GM23338 (cell line): ENCODE data around the gene STEAP3. TPM values are rescaled to one million over a fixed set of nuclear protein-coding genes. Genes with fewer than 3 reads are reported as not detected.
A peak's percentile ranks its signal among the peaks of the same experiment; 100 is the strongest.

Source experiments
- ATAC-seq: fragments of 200-7000 bp; cut with Tn5 transposase; 3 replicates; pipeline ENCODE4 v1.9.1; 2020
- DNase-seq: peaks from one replicate; pipeline ENCODE4 v3.0.0-alpha.2; 2015; ENCODE audit warnings: low spot score
- H2AFZ ChIP-seq: fragments of 200-600 bp; sonication (generic); 2 replicates; pipeline ENCODE4 v1.8.0; 2016; ENCODE audit warnings: antibody characterized with exemption, mild to moderate bottlenecking, moderate library complexity
- H3F3A ChIP-seq: fragments of 200-600 bp; sonication (generic); replicated peaks from 2 replicates; pipeline ENCODE4 v1.8.0; 2017; ENCODE audit warnings: antibody characterized with exemption, mixed run types, low read depth
- H3K27ac ChIP-seq: fragments of 200-600 bp; sonication (generic); 2 replicates; pipeline ENCODE4 v1.6.1; 2016; ENCODE audit warnings: low read depth
- H3K27me3 ChIP-seq: fragments of 200-600 bp; sonication (generic); 2 replicates; pipeline ENCODE4 v1.8.0; 2016; ENCODE audit warnings: mild to moderate bottlenecking, mixed run types, moderate library complexity; ENCODE audit not compliant: insufficient read depth
- H3K36me3 ChIP-seq: fragments of 200-600 bp; sonication (generic); 2 replicates; pipeline ENCODE4 v1.8.0; 2016; ENCODE audit warnings: mild to moderate bottlenecking; ENCODE audit not compliant: insufficient read depth
- H3K4me1 ChIP-seq: fragments of 200-600 bp; sonication (generic); 2 replicates; pipeline ENCODE4 v1.8.0; 2016; ENCODE audit warnings: mild to moderate bottlenecking, moderate library complexity; ENCODE audit not compliant: insufficient read depth
- H3K4me2 ChIP-seq: fragments of 200-600 bp; sonication (generic); 2 replicates; pipeline ENCODE4 v1.7.1; 2017; ENCODE audit warnings: mixed run types
- H3K4me3 ChIP-seq: fragments of 200-600 bp; sonication (generic); 2 replicates; pipeline ENCODE4 v1.6.1; 2016; ENCODE audit warnings: mixed run types
- H3K79me2 ChIP-seq: fragments of 200-600 bp; sonication (generic); replicated peaks from 2 replicates; pipeline ENCODE4 v1.8.0; 2017; ENCODE audit warnings: mild to moderate bottlenecking; ENCODE audit not compliant: insufficient read depth
- H3K9me2 ChIP-seq: fragments of 200-600 bp; sonication (generic); 2 replicates; pipeline ENCODE4 v1.8.0; 2017; ENCODE audit not compliant: insufficient read depth
- H4K20me1 ChIP-seq: fragments of 200-600 bp; sonication (generic); replicated peaks from 2 replicates; pipeline ENCODE4 v1.8.0; 2017; ENCODE audit warnings: mild to moderate bottlenecking; ENCODE audit not compliant: insufficient read depth
- H3K27ac Mint-ChIP-seq: 2 replicates; pipeline ENCODE4 v1.8.0; 2020; ENCODE audit warnings: inconsistent platforms, mild to moderate bottlenecking, moderate library complexity, mixed read lengths
- H3K27me3 Mint-ChIP-seq: 3 replicates; pipeline ENCODE4 v1.8.0; 2022; ENCODE audit warnings: low read depth, mild to moderate bottlenecking, moderate library complexity, mixed read lengths, inconsistent platforms; ENCODE audit not compliant: insufficient read depth, poor library complexity
- H3K36me3 Mint-ChIP-seq: 3 replicates; pipeline ENCODE4 v1.8.0; 2021; ENCODE audit warnings: low read depth, mild to moderate bottlenecking, inconsistent platforms, moderate library complexity, mixed read lengths
- H3K4me1 Mint-ChIP-seq: 3 replicates; pipeline ENCODE4 v1.8.0; 2020; ENCODE audit warnings: mild to moderate bottlenecking, inconsistent platforms, mixed read lengths
- H3K4me3 Mint-ChIP-seq: 3 replicates; pipeline ENCODE4 v1.8.0; 2021; ENCODE audit warnings: moderate library complexity, mild to moderate bottlenecking, inconsistent platforms, mixed read lengths
- H3K9me3 Mint-ChIP-seq: 3 replicates; pipeline ENCODE4 v1.8.0; 2020; ENCODE audit warnings: moderate library complexity, mild to moderate bottlenecking, inconsistent platforms, mixed read lengths
- CREB1 ChIP-seq: fragments of 250-450 bp; sonication (Bioruptor Pico); IDR thresholded peaks from 2 replicates; pipeline ENCODE4 v1.5.0; 2020; ENCODE audit warnings: low read depth, mild to moderate bottlenecking, moderate library complexity
- CTCF ChIP-seq, 2 experiments: fragments of 200-600 bp in 1 of 2; sonication (generic) in 1 of 2; conservative IDR thresholded peaks; 2 replicates each; pipeline versions ENCODE4 v1.5.1 to v1.6.1; 2016 to 2017; ENCODE audit warnings: antibody characterized with exemption in 2 of 2, low read depth in 2 of 2, mild to moderate bottlenecking in 2 of 2, moderate library complexity in 1 of 2
- ETS1 ChIP-seq: IDR thresholded peaks from 2 replicates; pipeline ENCODE4 v1.6.1; 2016; ENCODE audit warnings: antibody characterized with exemption
- EZH2 ChIP-seq: fragments of 200-600 bp; sonication (generic); IDR thresholded peaks from one replicate; pipeline ENCODE4 v1.8.0; 2017; ENCODE audit warnings: antibody characterized with exemption, mild to moderate bottlenecking, low read depth; ENCODE audit not compliant: unreplicated experiment
- EZH2phosphoT487 ChIP-seq: fragments of 200-600 bp; sonication (generic); IDR thresholded peaks from one replicate; pipeline ENCODE4 v1.8.1; 2018; ENCODE audit warnings: antibody characterized with exemption; ENCODE audit not compliant: unreplicated experiment
- JUNB ChIP-seq: IDR thresholded peaks from one replicate; pipeline ENCODE4 v1.6.1; 2016; ENCODE audit warnings: antibody characterized with exemption; ENCODE audit not compliant: unreplicated experiment
- NANOG ChIP-seq: IDR thresholded peaks from 2 replicates; pipeline ENCODE4 v1.6.1; 2016; ENCODE audit warnings: antibody characterized with exemption, borderline replicate concordance
- POLR2AphosphoS5 ChIP-seq: IDR thresholded peaks from 2 replicates; pipeline ENCODE4 v1.6.1; 2016; ENCODE audit warnings: antibody characterized with exemption, low read depth
- REST ChIP-seq: IDR thresholded peaks from one replicate; pipeline ENCODE4 v1.6.1; 2018; ENCODE audit warnings: antibody characterized with exemption; ENCODE audit not compliant: unreplicated experiment
- STAT1 ChIP-seq: IDR thresholded peaks from one replicate; pipeline ENCODE4 v1.6.1; 2016; ENCODE audit warnings: antibody characterized with exemption; ENCODE audit not compliant: unreplicated experiment
- ZNF114 ChIP-seq: fragments of 250-450 bp; sonication (Bioruptor Pico); IDR thresholded peaks from 2 replicates; pipeline ENCODE4 v1.5.0; 2020; ENCODE audit warnings: mild to moderate bottlenecking, moderate library complexity
- ZNF331 ChIP-seq: fragments of 250-450 bp; sonication (Bioruptor Pico); IDR thresholded peaks from 2 replicates; pipeline ENCODE4 v1.5.0; 2020; ENCODE audit warnings: low read depth, mild to moderate bottlenecking, moderate library complexity
- ZNF462 ChIP-seq: fragments of 250-450 bp; sonication (Bioruptor Pico); IDR thresholded peaks from 2 replicates; pipeline ENCODE4 v1.5.0; 2020; ENCODE audit warnings: mild to moderate bottlenecking, moderate library complexity
- polyA plus RNA-seq: library from polyadenylated mRNA; unstranded; fragments of >200 nt; fragmentation: Nextera tagmentation; extraction: Ambion mirVana; gene quantifications from 2 replicates; pipeline ENCODE4 v1.2.1, GENCODE V29; 2016
- total RNA-seq: library from RNA; depleted of rRNA; stranded (reverse); fragments of >200 nt; shearing (Covaris generic); gene quantifications from 2 replicates; pipeline ENCODE4 v1.2.3, GENCODE V29; 2014

STEAP3 gene
- total and polyA plus RNA-seq, 2 experiments from 2014 or later, result 8.6 to 27.3 TPM

- Histone ChIP-seq H3K79me2 (0 out of 2 replicates have a peak, but pooled peaks cover 2% of the 10 kb centered on the region), H3K9me2 (no peaks in the 10 kb centered on the region), H3K4me1 (peaks cover 23% of the 10 kb centered on the region), H3K36me3 (no peaks in the 10 kb centered on the region), H3F3A (no peaks in the 10 kb centered on the region), H4K20me1 (peaks cover 3% of the 10 kb centered on the region; the same call in 1 of the 2 replicates), H3K27me3 (peaks cover 2% of the 10 kb centered on the region), H2AFZ (no peak overlapping the region), H3K27ac (no peak overlapping the region), H3K4me3 (no peak overlapping the region), H3K4me2 (no peak overlapping the region)
- peak; percentile 51 for ATAC-seq
- H3K27ac Mint-ChIP-seq, result no peak overlapping the region
- H3K9me3 Mint-ChIP-seq, result no peaks in the 10 kb centered on the region
- no peak overlapping the region for H3K4me3 Mint-ChIP-seq
- DNase-seq, result no peak
- peaks cover 7% of the 10 kb centered on the region for H3K27me3 Mint-ChIP-seq
- peaks cover 48% of the 10 kb centered on the region for H3K4me1 Mint-ChIP-seq
- TF ChIP-seq EZH2phosphoT487, result no peak
- no peak for TF ChIP-seq JUNB
- no peak for TF ChIP-seq POLR2AphosphoS5
- TF ChIP-seq REST, result no peak
- TF ChIP-seq ETS1, result no peak
- no peak for TF ChIP-seq ZNF114
- TF ChIP-seq ZNF462 (CRISPR knock-in tag), result no peak
- no peak for TF ChIP-seq STAT1
- TF ChIP-seq ZNF331 (CRISPR knock-in tag), result no peak
- no peak for TF ChIP-seq CREB1 (CRISPR knock-in tag)
- TF ChIP-seq EZH2, result no peak
- TF ChIP-seq CTCF (conservative IDR thresholded peaks at IDR 0.05; ENCODE audit: low read depth in 2 of 2), result no peak
- TF ChIP-seq NANOG, result no peak
- no peaks in the 10 kb centered on the region for H3K36me3 Mint-ChIP-seq
Observed at GRCh38 chr2:119229716-119230115, 6.1 kb downstream of the STEAP3 start.
